Activated CD8-positive, alpha-beta memory T cell treated with anti-CD3 and anti-CD28 coated beads for 36 hours (primary cell): Measurements from ENCODE around the gene CCND1. TPM values are rescaled to one million over a fixed set of nuclear protein-coding genes. Genes with fewer than 3 reads are reported as not detected.

Experiments
- CTCF ChIA-PET: fragments of 350-600 bp; sonication (Branson Sonifier 250); formaldehyde crosslinking; loops from one replicate; lab custom pipeline; 2021; ENCODE audit warnings: antibody characterized with exemption; lab: Charles Lee
- POLR2A ChIA-PET: fragments of 350-600 bp; sonication (Branson Sonifier 250); formaldehyde crosslinking; loops from one replicate; lab custom pipeline; 2021; ENCODE audit warnings: antibody characterized with exemption; lab: Charles Lee
- total RNA-seq, 2 experiments: library from RNA; stranded (reverse); gene quantifications; one replicate each; pipeline ENCODE4 v1.2.3, GENCODE V29; 2021

The CCND1 gene
- total RNA-seq, 2 experiments from 2014 or later, result 1.7 to 2.8 TPM

DNA sequence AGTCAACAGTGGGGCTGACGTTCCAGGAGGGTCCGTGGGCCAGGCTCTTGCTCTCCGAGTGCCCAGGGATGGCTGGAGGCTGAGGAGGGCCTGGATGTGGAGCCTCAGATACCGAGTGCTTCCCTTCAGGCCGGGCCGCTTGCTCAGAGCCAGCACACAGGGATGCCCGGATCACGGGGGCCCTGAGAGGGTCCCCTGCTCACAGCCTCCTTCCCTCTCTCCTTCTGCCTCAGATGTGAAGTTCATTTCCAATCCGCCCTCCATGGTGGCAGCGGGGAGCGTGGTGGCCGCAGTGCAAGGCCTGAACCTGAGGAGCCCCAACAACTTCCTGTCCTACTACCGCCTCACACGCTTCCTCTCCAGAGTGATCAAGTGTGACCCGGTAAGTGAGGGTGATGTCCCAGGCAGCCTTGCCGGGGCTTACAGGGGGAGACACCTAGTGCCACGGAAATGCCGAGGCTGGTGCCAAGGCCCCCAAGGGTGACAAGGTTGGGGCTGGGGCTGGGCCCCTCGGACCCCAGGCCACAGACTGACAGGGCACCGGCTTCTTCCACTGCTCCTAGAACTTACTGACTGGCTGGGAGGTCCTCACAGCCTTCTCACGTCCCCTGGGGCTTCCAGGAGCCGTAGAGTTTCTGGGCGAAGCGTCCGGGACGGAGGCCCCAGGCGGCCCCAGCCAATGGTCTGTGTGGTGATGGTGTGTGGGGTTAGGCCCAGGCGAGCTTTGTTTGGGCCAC, 7.0 kb downstream of the CCND1 start:
- POLR2A ChIA-PET, result no interaction called here
- CTCF ChIA-PET, result no interaction called here

DNA sequence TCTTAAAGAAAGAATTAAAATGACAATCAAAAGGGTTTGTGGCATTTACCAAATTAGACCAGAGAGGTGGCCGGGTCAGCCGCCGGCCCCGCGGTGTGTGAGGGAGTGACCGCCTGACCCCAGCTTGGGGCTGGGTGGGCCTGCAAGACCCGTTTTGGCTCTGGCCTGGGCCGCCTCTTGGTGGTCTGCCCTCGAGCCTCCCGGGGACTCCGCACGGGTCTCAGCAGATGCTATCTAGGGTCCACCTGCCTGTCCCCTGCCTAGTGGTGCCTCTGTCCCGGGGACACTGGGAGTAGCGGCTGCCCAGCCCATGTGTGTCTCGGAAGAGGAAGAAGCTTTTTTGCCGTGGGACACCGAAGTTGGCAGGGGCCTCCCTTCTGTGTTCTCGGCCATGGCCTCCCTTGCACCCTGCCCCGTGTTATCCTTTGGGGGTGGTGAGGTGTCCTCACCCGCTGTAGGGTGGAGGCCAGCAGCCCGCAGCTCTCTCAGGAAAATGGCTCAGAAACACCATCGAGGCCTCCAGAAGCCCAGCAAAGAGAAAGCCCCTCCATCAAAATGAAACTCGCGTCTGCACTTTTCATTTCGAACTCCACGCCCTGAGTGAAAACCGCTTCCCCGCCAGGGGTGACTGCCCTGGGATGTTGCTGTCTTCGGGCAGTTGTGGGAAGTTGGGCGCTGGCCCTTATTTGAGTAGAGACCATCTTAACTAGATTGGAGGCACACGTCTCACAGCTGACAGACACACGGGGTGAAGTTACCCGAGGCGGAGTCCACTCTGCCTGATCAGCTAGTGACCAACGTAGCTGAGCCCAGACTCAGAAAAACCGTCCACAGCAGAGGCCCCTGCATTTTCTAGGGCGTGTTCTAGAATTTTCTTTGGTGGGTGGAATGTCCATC, 8.0 kb downstream of the CCND1 start:
- POLR2A ChIA-PET, result no interaction called here

DNA sequence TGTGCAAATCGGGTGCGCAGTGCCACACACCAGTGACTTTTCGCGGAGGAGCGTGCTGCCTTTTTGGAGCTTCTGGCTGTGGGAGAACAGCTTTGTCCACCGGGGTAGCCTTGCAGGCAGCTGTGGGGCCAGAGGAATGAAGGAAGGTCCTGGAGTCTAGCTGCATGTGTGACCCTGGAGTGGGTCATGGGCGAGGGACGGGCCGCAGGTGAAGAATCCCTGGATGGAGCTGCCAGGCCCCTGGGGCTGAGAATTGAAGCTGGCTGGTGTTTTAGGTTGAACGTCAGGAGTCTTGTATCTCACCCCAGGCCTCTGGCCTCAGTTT, 8.6 kb downstream of the CCND1 start:
- POLR2A ChIA-PET, result no interaction called here
- CTCF ChIA-PET, result interaction anchor here (1.1 kb wide), 1 partner anchor 549 kb away, joined by 3 read pairs; no protein-coding TSS in a partner anchor

More for the DNA sequence above, 8.0 kb downstream of the CCND1 start:
- CTCF ChIA-PET, result interaction anchor here (1.1 kb wide), 1 partner anchor 548 kb away, joined by 3 read pairs; no protein-coding TSS in a partner anchor

DNA sequence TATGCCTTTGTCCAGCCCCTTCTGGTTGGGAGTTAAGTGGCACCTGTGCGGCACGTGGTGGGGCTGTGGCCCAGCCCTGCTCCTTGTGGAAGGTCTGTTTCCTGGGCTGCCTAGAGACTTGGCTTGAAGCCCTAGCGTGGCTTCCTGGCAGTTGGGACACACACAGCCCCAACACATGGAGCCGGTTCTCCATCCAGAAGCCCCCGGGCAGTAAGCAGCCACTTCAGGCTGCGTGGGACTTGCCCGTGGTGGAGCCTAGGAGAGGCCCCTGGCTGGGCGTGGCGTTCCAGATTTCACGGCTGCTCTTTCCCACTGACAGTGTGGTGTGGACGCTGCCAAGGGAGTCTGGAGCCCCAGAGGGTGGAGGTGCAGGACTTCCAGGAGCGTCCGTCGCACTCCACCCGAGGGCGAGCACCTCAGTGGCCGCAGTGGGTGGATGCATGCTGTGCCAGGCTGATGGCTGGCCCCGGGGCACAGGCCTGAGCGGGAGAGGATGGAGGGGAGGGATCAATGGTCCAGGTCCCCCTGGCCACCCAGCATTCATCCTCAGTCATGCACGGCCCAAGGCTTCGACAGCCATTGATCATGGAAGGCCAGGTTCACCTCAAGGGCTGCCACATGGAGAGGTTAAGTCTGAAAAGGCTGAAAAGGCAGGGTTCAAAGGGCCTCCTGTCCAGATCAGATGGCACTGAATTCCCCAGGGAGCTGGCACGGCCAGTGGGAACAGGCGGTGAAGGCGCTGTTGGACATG, 9.3 kb downstream of the CCND1 start:
- ChIA-PET POLR2A (no interaction called here), CTCF (no interaction called here)

DNA sequence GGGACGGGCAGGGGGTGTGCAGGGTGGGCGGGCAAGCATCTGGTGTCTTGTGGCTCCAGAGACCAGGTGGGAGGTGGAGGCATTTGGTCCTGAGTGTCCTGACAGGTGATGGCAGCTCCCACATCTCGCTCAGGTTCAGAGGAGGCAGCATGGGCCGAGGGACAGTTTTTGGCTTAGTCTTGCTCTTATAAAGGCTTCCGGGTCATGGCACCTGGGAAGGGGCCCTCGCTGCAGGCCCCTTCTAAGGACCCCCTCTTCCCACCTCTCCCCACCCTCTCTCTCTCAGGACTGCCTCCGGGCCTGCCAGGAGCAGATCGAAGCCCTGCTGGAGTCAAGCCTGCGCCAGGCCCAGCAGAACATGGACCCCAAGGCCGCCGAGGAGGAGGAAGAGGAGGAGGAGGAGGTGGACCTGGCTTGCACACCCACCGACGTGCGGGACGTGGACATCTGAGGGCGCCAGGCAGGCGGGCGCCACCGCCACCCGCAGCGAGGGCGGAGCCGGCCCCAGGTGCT, 9.9 kb downstream of the CCND1 start:
- ChIA-PET POLR2A (no interaction called here), CTCF (no interaction called here)

DNA sequence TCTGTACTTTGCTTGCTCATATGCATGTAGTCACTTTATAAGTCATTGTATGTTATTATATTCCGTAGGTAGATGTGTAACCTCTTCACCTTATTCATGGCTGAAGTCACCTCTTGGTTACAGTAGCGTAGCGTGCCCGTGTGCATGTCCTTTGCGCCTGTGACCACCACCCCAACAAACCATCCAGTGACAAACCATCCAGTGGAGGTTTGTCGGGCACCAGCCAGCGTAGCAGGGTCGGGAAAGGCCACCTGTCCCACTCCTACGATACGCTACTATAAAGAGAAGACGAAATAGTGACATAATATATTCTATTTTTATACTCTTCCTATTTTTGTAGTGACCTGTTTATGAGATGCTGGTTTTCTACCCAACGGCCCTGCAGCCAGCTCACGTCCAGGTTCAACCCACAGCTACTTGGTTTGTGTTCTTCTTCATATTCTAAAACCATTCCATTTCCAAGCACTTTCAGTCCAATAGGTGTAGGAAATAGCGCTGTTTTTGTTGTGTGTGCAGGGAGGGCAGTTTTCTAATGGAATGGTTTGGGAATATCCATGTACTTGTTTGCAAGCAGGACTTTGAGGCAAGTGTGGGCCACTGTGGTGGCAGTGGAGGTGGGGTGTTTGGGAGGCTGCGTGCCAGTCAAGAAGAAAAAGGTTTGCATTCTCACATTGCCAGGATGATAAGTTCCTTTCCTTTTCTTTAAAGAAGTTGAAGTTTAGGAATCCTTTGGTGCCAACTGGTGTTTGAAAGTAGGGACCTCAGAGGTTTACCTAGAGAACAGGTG, 11.1 kb downstream of the CCND1 start:
- CTCF ChIA-PET, result no interaction called here

DNA sequence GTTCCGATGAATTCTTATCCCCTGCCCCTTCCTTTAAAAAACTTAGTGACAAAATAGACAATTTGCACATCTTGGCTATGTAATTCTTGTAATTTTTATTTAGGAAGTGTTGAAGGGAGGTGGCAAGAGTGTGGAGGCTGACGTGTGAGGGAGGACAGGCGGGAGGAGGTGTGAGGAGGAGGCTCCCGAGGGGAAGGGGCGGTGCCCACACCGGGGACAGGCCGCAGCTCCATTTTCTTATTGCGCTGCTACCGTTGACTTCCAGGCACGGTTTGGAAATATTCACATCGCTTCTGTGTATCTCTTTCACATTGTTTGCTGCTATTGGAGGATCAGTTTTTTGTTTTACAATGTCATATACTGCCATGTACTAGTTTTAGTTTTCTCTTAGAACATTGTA, 12.0 kb downstream of the CCND1 start:
- POLR2A ChIA-PET, result no interaction called here
- CTCF ChIA-PET, result interaction anchor here (0.7 kb wide), 1 partner anchor 131 kb away, joined by 3 read pairs; no protein-coding TSS in a partner anchor

More for the DNA sequence above, 11.1 kb downstream of the CCND1 start:
- POLR2A ChIA-PET, result no interaction called here

DNA sequence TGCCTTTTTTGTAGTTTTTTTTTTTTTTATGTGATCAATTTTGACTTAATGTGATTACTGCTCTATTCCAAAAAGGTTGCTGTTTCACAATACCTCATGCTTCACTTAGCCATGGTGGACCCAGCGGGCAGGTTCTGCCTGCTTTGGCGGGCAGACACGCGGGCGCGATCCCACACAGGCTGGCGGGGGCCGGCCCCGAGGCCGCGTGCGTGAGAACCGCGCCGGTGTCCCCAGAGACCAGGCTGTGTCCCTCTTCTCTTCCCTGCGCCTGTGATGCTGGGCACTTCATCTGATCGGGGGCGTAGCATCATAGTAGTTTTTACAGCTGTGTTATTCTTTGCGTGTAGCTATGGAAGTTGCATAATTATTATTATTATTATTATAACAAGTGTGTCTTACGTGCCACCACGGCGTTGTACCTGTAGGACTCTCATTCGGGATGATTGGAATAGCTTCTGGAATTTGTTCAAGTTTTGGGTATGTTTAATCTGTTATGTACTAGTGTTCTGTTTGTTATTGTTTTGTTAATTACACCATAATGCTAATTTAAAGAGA, 12.5 kb downstream of the CCND1 start:
- POLR2A ChIA-PET, result no interaction called here
- CTCF ChIA-PET, result interaction anchor here (0.7 kb wide), 1 partner anchor 132 kb away, joined by 3 read pairs; no protein-coding TSS in a partner anchor

DNA sequence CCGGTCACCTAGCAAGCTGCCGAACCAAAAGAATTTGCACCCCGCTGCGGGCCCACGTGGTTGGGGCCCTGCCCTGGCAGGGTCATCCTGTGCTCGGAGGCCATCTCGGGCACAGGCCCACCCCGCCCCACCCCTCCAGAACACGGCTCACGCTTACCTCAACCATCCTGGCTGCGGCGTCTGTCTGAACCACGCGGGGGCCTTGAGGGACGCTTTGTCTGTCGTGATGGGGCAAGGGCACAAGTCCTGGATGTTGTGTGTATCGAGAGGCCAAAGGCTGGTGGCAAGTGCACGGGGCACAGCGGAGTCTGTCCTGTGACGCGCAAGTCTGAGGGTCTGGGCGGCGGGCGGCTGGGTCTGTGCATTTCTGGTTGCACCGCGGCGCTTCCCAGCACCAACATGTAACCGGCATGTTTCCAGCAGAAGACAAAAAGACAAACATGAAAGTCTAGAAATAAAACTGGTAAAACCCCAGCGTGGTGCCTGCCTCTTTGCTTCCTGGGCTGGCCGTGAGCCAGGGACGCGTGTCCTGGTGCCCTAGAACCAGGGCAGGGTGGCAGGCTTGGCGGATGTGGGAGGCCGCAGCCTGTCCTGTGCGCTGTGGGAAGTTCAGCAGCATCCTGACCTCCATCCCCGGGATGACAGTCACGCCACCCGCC, 13.2 kb downstream of the CCND1 start:
- ChIA-PET POLR2A (no interaction called here), CTCF (no interaction called here)

DNA sequence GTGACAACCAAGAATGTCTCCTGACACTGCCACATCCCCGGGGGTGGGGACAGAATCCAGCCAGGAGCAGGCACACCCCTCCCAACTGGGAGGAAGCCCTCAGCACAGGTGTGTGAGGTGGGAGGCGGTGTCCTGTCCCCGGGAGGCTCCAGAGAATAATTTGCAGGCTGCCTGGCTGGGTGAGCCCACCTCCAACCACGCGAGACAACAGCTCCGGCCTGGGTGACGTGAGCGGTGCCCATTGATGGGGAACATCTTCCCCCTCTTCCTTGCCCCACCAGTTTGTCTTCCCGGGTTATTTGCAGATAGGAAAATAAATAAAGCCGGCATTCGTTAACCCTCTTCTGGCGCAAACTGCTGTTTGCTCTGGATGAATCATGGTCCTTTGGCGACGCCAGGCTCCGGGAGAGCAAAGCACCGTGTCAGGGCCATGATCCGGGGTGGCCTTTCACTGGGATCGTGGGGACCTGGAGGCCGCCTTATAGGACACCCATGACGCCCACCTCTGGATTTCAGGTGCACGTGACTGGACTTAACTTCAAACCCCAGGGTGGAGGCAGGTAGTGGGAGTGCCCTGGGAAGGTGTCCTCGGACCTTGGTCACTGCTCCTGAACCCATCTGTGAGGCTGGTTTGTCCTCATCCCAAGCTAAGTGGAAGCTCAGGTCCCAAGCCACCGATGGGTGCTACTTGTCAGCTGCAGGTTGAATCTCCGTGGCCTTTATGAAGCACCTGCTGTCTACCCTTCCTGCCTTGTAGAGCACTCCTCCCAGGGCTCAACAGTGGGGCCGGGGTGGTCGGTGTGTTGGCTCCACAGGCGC, 13.9 kb downstream of the CCND1 start:
- ChIA-PET CTCF (no interaction called here), POLR2A (no interaction called here)

DNA sequence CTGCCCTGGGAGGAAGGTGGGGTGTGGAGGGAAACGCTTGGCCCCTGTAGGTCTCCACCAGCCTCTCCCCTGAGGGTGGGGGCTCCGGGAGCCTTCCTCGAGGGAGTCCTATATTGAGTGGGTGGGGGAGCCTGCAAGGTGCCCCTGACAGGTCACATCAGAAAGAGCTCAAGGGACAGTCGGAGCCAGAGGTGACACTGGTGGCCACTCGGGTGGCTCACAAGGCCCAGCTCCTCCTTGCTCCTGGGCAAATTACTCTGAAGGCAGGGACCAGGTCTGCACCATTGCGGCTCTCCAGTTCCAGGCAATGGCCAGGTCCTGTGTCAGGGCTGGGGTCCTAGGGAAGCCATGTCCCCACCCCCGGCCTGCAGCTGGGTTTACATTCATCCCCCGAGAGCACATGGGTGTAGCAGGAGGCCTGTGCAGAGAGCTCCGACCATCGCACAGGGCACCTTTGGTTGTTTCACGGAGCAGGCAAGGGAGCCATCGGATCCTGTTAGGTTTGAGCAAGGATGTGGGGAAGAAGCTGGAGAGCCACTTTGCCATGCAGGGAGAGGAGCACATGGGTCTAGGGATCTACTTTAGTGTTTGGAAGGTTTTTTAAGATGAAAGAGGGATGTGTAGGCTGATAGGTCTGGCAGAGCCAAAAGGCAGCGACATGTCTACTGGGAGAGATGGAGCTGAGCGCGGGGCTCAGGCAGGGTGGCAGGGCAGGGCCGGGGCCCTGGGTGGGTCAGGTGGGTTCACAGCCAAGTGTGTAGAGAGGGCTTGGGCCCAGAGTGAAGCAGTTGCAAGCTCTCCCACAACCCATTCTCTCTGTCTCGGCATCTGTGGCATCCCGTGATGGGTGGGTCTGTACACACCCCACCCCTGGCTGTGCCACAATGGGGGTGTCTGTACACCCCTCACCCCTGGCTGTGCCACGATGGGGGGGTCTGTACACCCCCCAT, 14.8 kb downstream of the CCND1 start:
- ChIA-PET CTCF (interaction anchor here (1.1 kb wide), 1 partner anchor 554 kb away, joined by 3 read pairs; no protein-coding TSS in a partner anchor), POLR2A (no interaction called here)

DNA sequence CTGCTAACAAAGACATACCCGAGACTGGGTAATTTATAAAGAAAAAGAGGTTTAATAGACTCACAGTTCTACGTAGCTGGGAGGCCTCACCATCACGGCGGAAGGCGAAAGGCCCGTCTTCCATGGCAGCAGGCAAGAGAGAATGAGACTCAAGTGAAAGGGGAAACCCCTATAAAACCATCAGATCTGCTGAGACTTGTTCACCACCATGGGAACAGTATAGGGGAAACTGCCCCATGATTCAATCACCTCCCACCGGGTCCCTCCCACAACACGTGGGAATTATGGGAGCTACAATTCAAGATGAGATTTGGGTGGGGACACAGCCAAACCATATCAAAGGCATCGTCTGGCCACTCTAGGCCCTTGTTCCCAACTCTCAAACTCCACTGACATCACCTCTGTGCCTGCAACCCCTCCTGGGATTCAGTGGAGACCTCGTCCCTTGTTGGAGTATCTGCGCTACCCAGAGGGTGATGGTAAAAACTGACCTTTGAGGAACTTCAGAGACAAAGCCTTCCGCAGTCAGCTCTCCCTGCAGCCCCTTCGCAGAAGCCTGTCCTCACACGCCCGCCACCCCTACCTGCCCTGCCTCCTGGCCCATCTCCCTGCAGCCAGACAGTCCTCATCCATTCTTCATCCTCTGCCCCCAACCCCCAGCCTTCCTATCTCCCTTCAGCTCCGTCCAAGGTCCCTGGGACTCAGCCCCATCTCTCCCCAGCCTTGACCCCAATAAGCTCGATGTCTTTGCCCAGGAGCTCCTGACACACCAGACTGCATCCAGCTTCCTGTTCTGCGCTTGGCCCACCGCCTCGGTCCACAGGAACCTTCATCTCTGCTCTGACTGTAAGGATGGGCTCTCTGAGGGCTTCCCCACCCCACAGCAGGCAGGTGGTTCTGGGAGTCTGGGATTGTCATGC, 15.8 kb downstream of the CCND1 start:
- ChIA-PET CTCF (interaction anchor here (1.1 kb wide), 1 partner anchor 555 kb away, joined by 3 read pairs; no protein-coding TSS in a partner anchor), POLR2A (no interaction called here)

DNA sequence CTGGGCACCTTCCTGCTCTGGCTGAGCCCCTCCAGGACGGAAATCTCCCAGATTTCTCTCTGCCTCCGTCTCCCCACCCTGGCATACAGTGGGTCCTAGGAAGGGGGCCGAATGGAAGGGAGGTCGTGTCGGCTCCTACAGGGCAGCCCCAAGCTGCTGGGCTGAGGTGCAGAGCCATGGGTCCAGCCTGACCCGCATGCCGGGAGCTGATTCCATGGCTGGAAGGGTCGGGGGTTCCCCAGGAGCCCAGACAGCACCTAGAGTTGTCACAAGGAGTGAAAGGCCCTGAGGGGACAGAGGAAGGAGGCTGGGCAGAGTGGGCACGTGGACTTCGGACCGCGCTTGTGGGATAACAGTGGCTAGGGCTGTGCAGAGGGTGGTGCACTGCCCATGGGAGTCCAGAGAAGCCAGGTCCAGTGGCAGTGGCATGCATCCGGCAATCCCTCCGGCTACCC, 16.5 kb downstream of the CCND1 start:
- POLR2A ChIA-PET, result no interaction called here
- CTCF ChIA-PET, result no interaction called here

DNA sequence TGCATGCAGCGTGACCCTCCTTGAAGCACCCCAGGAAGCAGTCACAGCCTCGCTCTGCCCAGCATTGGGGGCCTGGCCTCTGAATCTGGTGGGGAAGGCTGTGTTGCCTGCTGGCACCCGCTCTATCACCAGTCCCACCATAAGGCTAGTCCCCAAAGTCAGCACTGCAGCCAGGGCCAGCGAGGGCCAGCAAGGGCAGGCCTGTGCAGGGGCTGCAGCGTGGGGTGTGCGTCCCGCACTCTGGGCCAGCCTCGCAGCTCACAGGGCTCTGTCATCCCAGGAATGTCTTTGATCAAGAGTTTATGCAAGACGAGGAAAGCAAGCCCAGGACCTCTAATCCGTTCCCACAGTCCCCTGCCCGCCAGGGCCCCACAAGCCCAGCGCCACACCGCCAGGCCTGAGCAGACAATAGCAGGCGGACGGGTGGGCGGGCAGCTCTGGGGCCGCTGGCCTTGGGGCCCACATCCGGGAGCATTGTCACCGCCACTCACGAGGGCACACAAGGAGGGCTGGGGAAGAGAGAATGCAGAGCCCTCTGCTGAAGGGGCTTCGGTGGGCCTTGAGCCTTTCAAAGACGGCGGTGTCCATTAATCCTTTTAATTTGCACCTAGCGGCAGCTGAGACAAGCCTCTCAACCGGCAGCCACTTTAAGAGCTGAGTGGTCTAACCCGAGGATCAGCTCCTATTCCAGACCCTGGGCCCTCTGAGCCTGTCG, 17.1 kb downstream of the CCND1 start:
- ChIA-PET CTCF (interaction anchor here (1.4 to 3.4 kb wide), 2 partner anchors 13 to 16 kb away, joined by 4 to 10 read pairs; partner anchors contain the start of gene LTO1), POLR2A (no interaction called here)
